OCI-M2 (cell line): ENCODE measurements around the gene FNTB.

Source experiments
- DNase-seq: peaks from one replicate; lab custom pipeline; 2025; ENCODE audit not compliant: unreplicated experiment; lab: John Stamatoyannopoulos, UW

FNTB gene

GRCh38 chr14:64974563-64974962 is 12.1 kb upstream of the FNTB start:
- DNase-seq = no peak

- no peak for DNase-seq
Observed at GRCh38 chr14:64979336-64980074, 7.2 kb upstream of the FNTB start.

- no peak for DNase-seq
Observed at GRCh38 chr14:64983439-64984310, 3.0 kb upstream of the FNTB start.

GRCh38 chr14:64987438-64987767 is 708 bp downstream of the FNTB start:
- DNase-seq = no peak

GRCh38 chr14:64990296-64990695 is 3.6 kb downstream of the FNTB start:
- DNase-seq = no peak

- no peak for DNase-seq
Observed at GRCh38 chr14:64990939-64991338, 4.2 kb downstream of the FNTB start.

- no peak for DNase-seq
Observed at GRCh38 chr14:64992328-64992885, 5.7 kb downstream of the FNTB start.

GRCh38 chr14:64993266-64993930 is 6.7 kb downstream of the FNTB start:
- no peak for DNase-seq

- DNase-seq = no peak
Observed at GRCh38 chr14:64994540-64994939, 7.8 kb downstream of the FNTB start.

GRCh38 chr14:64995291-64995690 is 8.6 kb downstream of the FNTB start:
- DNase-seq = no peak

GRCh38 chr14:64997108-64997794 is 10.6 kb downstream of the FNTB start:
- DNase-seq = no peak

GRCh38 chr14:64998455-64998931 is 11.8 kb downstream of the FNTB start:
- DNase-seq = no peak

GRCh38 chr14:65000898-65001591 is 14.3 kb downstream of the FNTB start:
- no peak for DNase-seq

- DNase-seq = no peak
Observed at GRCh38 chr14:65001723-65002122, 15.0 kb downstream of the FNTB start.

GRCh38 chr14:65002586-65003210 is 16.0 kb downstream of the FNTB start:
- DNase-seq = no peak

GRCh38 chr14:65003394-65003793 is 16.7 kb downstream of the FNTB start:
- no peak for DNase-seq

GRCh38 chr14:65006261-65006721 is 19.6 kb downstream of the FNTB start:
- no peak for DNase-seq

- DNase-seq = no peak
Observed at GRCh38 chr14:65007202-65007601, 20.5 kb downstream of the FNTB start.

GRCh38 chr14:65010211-65010931 is 23.7 kb downstream of the FNTB start:
- DNase-seq = no peak
